HG03060 (cell line): ENCODE data around the gene RBBP6.

Experiments used
- ATAC-seq: cut with Tn5 transposase; IDR thresholded peaks from one replicate; pipeline ENCODE4 v1.9.1; 2021; ENCODE audit warnings: low read depth, moderate number of reproducible peaks; ENCODE audit not compliant: unreplicated experiment

RBBP6 gene

GRCh38 chr16:24522751-24523150 lies 16.6 kb upstream of the RBBP6 start:
- no peak for ATAC-seq

- no peak for ATAC-seq
These were observed 15.8 kb upstream of the RBBP6 start for GRCh38 chr16:24523569-24523968.

GRCh38 chr16:24524855-24525677 lies 14.3 kb upstream of the RBBP6 start:
- ATAC-seq = no peak

- ATAC-seq = no peak
These were observed 13.3 kb upstream of the RBBP6 start for GRCh38 chr16:24525970-24526559.

- no peak for ATAC-seq
These were observed 12.5 kb upstream of the RBBP6 start for GRCh38 chr16:24526701-24527495.

GRCh38 chr16:24531166-24531565 lies 8.2 kb upstream of the RBBP6 start:
- no peak for ATAC-seq

GRCh38 chr16:24534620-24535019 lies 4.7 kb upstream of the RBBP6 start:
- no peak for ATAC-seq

GRCh38 chr16:24535827-24536226 lies 3.5 kb upstream of the RBBP6 start:
- no peak for ATAC-seq

- no peak for ATAC-seq
These were observed 2.7 kb upstream of the RBBP6 start for GRCh38 chr16:24536671-24537070.

GRCh38 chr16:24537474-24538337 lies 1.7 kb upstream of the RBBP6 start:
- no peak for ATAC-seq

GRCh38 chr16:24538756-24539294 lies 541 bp upstream of the RBBP6 start:
- ATAC-seq = no peak

GRCh38 chr16:24539850-24540601 lies 660 bp downstream of the RBBP6 start:
- peak; percentile 7 for ATAC-seq

GRCh38 chr16:24540602-24541210 lies 1.3 kb downstream of the RBBP6 start:
- ATAC-seq = no peak

GRCh38 chr16:24541233-24541933 lies 2.0 kb downstream of the RBBP6 start:
- no peak for ATAC-seq

- no peak for ATAC-seq
These were observed 4.6 kb downstream of the RBBP6 start for GRCh38 chr16:24543949-24544348.

GRCh38 chr16:24544640-24545039 lies 5.3 kb downstream of the RBBP6 start:
- ATAC-seq = no peak

- ATAC-seq = no peak
These were observed 10.9 kb downstream of the RBBP6 start for GRCh38 chr16:24550295-24550694.

- no peak for ATAC-seq
These were observed 13.4 kb downstream of the RBBP6 start for GRCh38 chr16:24552705-24553246.
